GM12878 (cell line): Measurements from ENCODE around the gene DNA2. TPM values are rescaled to one million over a fixed set of nuclear protein-coding genes. Genes with fewer than 3 reads are reported as not detected.
A peak's percentile ranks its signal among the peaks of the same experiment; 100 is the strongest.

Experiments used
- ATAC-seq: fragments of 200-7000 bp; cut with Tn5 transposase; 3 replicates; pipeline ENCODE4 v1.9.1; 2020; ENCODE audit warnings: mild to moderate bottlenecking, moderate library complexity
- BruUV-seq: library from RNA; stranded (reverse); fragments of 400-500 nt; replicated peaks from 2 replicates; lab custom pipeline; 2021; lab: Mats Ljungman, UMichigan
- CTCF ChIA-PET: fragments of 300-600 bp; sonication (Branson Sonifier 250); formaldehyde crosslinking; extraction: SDS; loops from one replicate; lab custom pipeline; 2021; ENCODE audit warnings: inconsistent platforms; lab: Yijun Ruan, JAX
- POLR2A ChIA-PET: fragments of 350-600 bp; formaldehyde crosslinking; extraction: SDS; loops from one replicate; lab custom pipeline; 2021; ENCODE audit warnings: inconsistent platforms; lab: Charles Lee
- RAD21 ChIA-PET: fragments of 300-600 bp; sonication (Branson Sonifier 250); formaldehyde crosslinking; loops from one replicate; lab custom pipeline; 2023; ENCODE audit warnings: antibody characterized with exemption; ENCODE audit not compliant: unreplicated experiment; lab: Charles Lee
- SMC1A ChIA-PET: fragments of 300-600 bp; sonication (Branson Sonifier 250); formaldehyde crosslinking; loops from one replicate; lab custom pipeline; 2023; ENCODE audit not compliant: unreplicated experiment, uncharacterized antibody; lab: Charles Lee
- DNase-seq: peaks from one replicate; pipeline ENCODE4 v3.0.0-alpha.2; 2011; ENCODE audit warnings: low read depth, low spot score
- FAIRE-seq: peaks from 3 replicates; lab custom pipeline; 2011; peaks lifted over from hg19 to GRCh38; lab: Jason Lieb, UNC
- H2AFZ ChIP-seq: 2 replicates; pipeline ENCODE4 v1.6.0; 2011; ENCODE audit warnings: low read depth, low read length, control low read depth; ENCODE audit not compliant: control insufficient read depth
- H3K27ac ChIP-seq: 2 replicates; pipeline ENCODE4 v1.5.1; 2011; ENCODE audit warnings: control low read depth; ENCODE audit not compliant: control insufficient read depth, insufficient read depth
- H3K27me3 ChIP-seq, 2 experiments: replicated peaks in 1 of 2; 2 replicates each; pipeline versions ENCODE4 v1.6.0 to v1.6.1; 2011; ENCODE audit warnings: low read length in 1 of 2; ENCODE audit not compliant: control insufficient read depth in 2 of 2, insufficient read depth in 2 of 2
- H3K36me3 ChIP-seq, 2 experiments: 2 replicates each; pipeline ENCODE4 v1.5.1; 2011; ENCODE audit warnings: low read length in 1 of 2; ENCODE audit not compliant: control insufficient read depth in 2 of 2, insufficient read depth in 2 of 2
- H3K4me1 ChIP-seq: 2 replicates; pipeline ENCODE4 v1.6.1; 2011; ENCODE audit warnings: mild to moderate bottlenecking, low read length, moderate library complexity, mixed read lengths; ENCODE audit not compliant: control insufficient read depth, insufficient read depth
- H3K4me2 ChIP-seq: 2 replicates; pipeline ENCODE4 v1.6.0; 2011; ENCODE audit warnings: control low read depth; ENCODE audit not compliant: control insufficient read depth, insufficient read depth
- H3K4me3 ChIP-seq: fragments of 200-600 bp; sonication (generic); 2 replicates; pipeline ENCODE4 v1.5.1; 2016
- H3K79me2 ChIP-seq: 2 replicates; pipeline ENCODE4 v1.6.0; 2011; ENCODE audit warnings: low read length; ENCODE audit not compliant: control insufficient read depth, insufficient read depth
- H3K9ac ChIP-seq: 2 replicates; pipeline ENCODE4 v1.8.0; 2011; ENCODE audit warnings: low read length, control low read depth, mixed read lengths; ENCODE audit not compliant: control insufficient read depth, insufficient read depth
- H3K9me3 ChIP-seq: replicated peaks from 3 replicates; pipeline ENCODE4 v1.5.1; 2011; ENCODE audit warnings: mild to moderate bottlenecking, low read length; ENCODE audit not compliant: control insufficient read depth, insufficient read depth
- H4K20me1 ChIP-seq: 2 replicates; pipeline ENCODE4 v1.6.0; 2011; ENCODE audit not compliant: control insufficient read depth, insufficient read depth
- BHLHE40 ChIP-seq, 2 experiments: fragments of 450-650 bp in 1 of 2; IDR thresholded peaks; 2 replicates each; pipeline ENCODE4 v1.6.1; 2011 to 2017; ENCODE audit warnings: low read depth in 2 of 2, borderline replicate concordance in 1 of 2, improper control_type of control experiment in 1 of 2, low read length in 1 of 2, mild to moderate bottlenecking in 1 of 2
- CREM ChIP-seq: IDR thresholded peaks from 2 replicates; pipeline ENCODE4 v1.6.1; 2014; ENCODE audit warnings: antibody characterized with exemption, low read depth
- ETV6 ChIP-seq, 2 experiments: fragments of 450-650 bp in 1 of 2; IDR thresholded peaks in 1 of 2; conservative IDR thresholded peaks in 1 of 2; 2 replicates each; pipeline ENCODE4 v1.6.1; 2014; ENCODE audit warnings: antibody characterized with exemption in 1 of 2, borderline replicate concordance in 1 of 2, low read depth in 1 of 2, mild to moderate bottlenecking in 1 of 2, moderate library complexity in 1 of 2
- HDAC2 ChIP-seq: fragments of 200-600 bp; sonication (generic); IDR thresholded peaks from 2 replicates; pipeline ENCODE4 v1.6.1; 2017
- KAT2A ChIP-seq: conservative IDR thresholded peaks from 2 replicates; pipeline ENCODE4 v1.6.1; 2011; ENCODE audit warnings: low read depth, low read length; ENCODE audit not compliant: control insufficient read depth
- LARP7 ChIP-seq: fragments of 450-650 bp; IDR thresholded peaks from 2 replicates; pipeline ENCODE4 v1.6.1; 2017; ENCODE audit warnings: mild to moderate bottlenecking
- MEF2A ChIP-seq: IDR thresholded peaks from 2 replicates; pipeline ENCODE4 v1.6.1; 2011; ENCODE audit warnings: low read depth, mild to moderate bottlenecking, low read length, moderate library complexity; ENCODE audit not compliant: insufficient read depth
- MYB ChIP-seq: fragments of 150-350 bp; IDR thresholded peaks from 2 replicates; pipeline ENCODE4 v1.6.1; 2014; ENCODE audit warnings: mild to moderate bottlenecking, low read depth, low read length, borderline replicate concordance
- NBN ChIP-seq: fragments of 450-650 bp; IDR thresholded peaks from 2 replicates; pipeline ENCODE4 v1.6.1; 2016
- NFIC ChIP-seq: IDR thresholded peaks from 2 replicates; pipeline ENCODE4 v1.6.1; 2012; ENCODE audit warnings: low read depth, mild to moderate bottlenecking, inconsistent platforms, low read length, moderate library complexity
- PML ChIP-seq: IDR thresholded peaks from 2 replicates; pipeline ENCODE4 v1.6.1; 2012; ENCODE audit warnings: low read length, inconsistent platforms
- SP1 ChIP-seq: IDR thresholded peaks from one replicate; pipeline ENCODE4 v1.6.1; 2011; ENCODE audit warnings: low read depth, low read length
- SREBF2 ChIP-seq: IDR thresholded peaks from 2 replicates; pipeline ENCODE4 v1.6.1; 2012; ENCODE audit warnings: mild to moderate bottlenecking, low read length
- WRNIP1 ChIP-seq: IDR thresholded peaks from 2 replicates; pipeline ENCODE4 v1.6.1; 2011; ENCODE audit warnings: low read depth, low read length, improper control_type of control experiment, borderline replicate concordance
- ZNF207 ChIP-seq: fragments of 450-650 bp; IDR thresholded peaks from 2 replicates; pipeline ENCODE4 v1.6.1; 2014; ENCODE audit warnings: antibody characterized with exemption, mild to moderate bottlenecking, borderline replicate concordance
- ZZZ3 ChIP-seq: IDR thresholded peaks from 2 replicates; pipeline ENCODE4 v1.6.1; 2011; ENCODE audit warnings: low read depth; ENCODE audit not compliant: control insufficient read depth, insufficient read length
- WGBS: methylation state at CpG from one replicate; pipeline ENCODE4 v1.1.6; 2016; ENCODE audit warnings: low lambda C conversion rate; ENCODE audit not compliant: insufficient replicate concordance, insufficient coverage; ENCODE audit errors: missing lambda C conversion rate; 5-methylcytosine and 5-hydroxymethylcytosine counted together
- in situ Hi-C: fragments of 300-500 bp; cut with MboI; formaldehyde crosslinking; loops from 9 replicates; pipeline ENCODE4 v1.14.3; 2018; ENCODE audit warnings: mixed read lengths
- intact Hi-C: fragments of 100-400 bp; cut with micrococcal nuclease; formaldehyde crosslinking; loops from one replicate; pipeline ENCODE4 v1.14.2; 2022; ENCODE audit not compliant: unreplicated experiment
- polyA plus RNA-seq, 11 experiments: library from polyadenylated mRNA; depleted of rRNA in 4 of 11; unstranded in 6 of 11; stranded (reverse) in 5 of 11; fragments of >200 nt; fragmentation: Nextera tagmentation in 4 of 11; fragmentation: Illumina TruSeq in 1 of 11; extraction: Ambion mirVana in 4 of 11; extraction: Trizol in 1 of 11; gene quantifications; 1 replicate in 1 of 11; 2 replicates in 10 of 11; pipeline versions ENCODE4 v1.2.1 to v1.2.3, GENCODE V29; 2011 to 2016; ENCODE audit warnings: inconsistent platforms in 2 of 11, missing spikeins in 2 of 11, low read depth in 1 of 11
- total RNA-seq, 4 experiments: library from RNA; depleted of rRNA in 3 of 4; stranded (reverse); fragments of >200 nt in 3 of 4; fragmentation: Illumina TruSeq in 1 of 4; extraction: Trizol in 1 of 4; gene quantifications; 2 replicates each; pipeline versions ENCODE4 v1.2.1 to v1.2.3, GENCODE V29; 2013 to 2021
- TF ChIP-seq, protein P1 (sequence below): IDR thresholded peaks from 2 replicates; pipeline ENCODE4 v1.6.1; 2011; ENCODE audit warnings: borderline replicate concordance, low read depth, mild to moderate bottlenecking, moderate library complexity, low read length; ENCODE audit not compliant: insufficient read depth, poor library complexity, severe bottlenecking
- TF ChIP-seq, protein P2 (sequence below): fragments of 450-650 bp; IDR thresholded peaks from 2 replicates; pipeline ENCODE4 v1.6.1; 2017; ENCODE audit warnings: mild to moderate bottlenecking, moderate library complexity

Gene DNA2
- total and polyA plus RNA-seq, 10 of the 15 experiments (the other 5 are each of a cell fraction or from before 2014, with no cell fraction given): 17.7 to 41.8 (median 28.4) TPM

DNA sequence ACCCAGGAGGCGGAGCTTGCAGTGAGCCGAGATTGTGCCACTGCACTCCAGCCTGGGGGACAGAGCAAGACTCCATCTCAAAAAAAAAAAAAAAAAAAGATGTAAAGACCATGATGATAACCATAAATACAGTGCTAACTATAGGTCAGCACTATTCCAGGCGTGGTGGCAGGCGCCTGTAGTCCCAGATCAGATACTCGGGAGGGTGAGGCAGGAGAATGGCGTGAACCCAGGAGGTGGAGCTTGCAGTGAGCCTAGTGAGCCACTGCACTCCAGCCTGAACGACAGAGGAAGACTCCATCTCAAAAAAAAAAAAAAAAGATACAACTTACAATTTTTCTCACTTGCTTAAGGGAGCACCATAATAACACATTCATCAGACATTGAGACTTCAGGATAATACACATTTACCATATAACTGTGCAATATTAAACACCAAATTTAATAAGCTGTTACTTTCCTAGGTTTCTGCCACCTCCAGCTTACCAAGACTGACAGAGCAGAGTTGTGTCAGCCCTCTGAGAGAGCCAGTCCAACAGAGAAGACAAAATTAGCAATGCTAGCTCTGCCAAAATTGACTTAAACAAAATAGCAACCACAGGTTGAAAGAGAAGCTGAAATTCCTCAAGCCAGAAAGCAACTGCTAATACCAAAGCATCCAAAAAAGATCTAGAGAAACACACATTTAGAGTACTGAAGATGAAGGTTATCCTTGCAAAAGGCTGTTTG is 8.2 kb downstream of the DNA2 start (continued):
- TF ChIP-seq, protein P1, sequence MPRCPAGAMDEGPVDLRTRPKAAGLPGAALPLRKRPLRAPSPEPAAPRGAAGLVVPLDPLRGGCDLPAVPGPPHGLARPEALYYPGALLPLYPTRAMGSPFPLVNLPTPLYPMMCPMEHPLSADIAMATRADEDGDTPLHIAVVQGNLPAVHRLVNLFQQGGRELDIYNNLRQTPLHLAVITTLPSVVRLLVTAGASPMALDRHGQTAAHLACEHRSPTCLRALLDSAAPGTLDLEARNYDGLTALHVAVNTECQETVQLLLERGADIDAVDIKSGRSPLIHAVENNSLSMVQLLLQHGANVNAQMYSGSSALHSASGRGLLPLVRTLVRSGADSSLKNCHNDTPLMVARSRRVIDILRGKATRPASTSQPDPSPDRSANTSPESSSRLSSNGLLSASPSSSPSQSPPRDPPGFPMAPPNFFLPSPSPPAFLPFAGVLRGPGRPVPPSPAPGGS: no peak
- TF ChIP-seq HDAC2: no peak

DNA sequence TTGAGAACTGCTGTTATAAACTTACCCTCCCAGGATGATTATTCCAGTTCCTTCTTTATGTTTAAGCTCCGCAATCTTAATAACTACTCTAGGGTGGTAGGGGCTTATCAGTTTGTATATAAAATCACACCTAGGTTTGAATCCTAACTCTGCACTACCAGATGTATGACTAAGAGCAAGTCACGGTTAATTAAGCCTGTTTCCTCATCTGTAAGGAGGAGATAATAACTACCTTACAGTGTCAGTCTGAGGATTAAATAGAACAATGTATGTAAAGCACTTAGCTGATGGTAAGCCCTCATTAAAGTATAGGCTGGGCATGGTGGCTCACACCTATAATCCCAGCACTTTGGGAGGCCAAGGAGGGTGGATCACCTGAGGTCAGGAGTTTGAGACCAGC is 9.2 kb downstream of the DNA2 start:
- Histone ChIP-seq H3K79me2 (no peaks in the 10 kb centered on the region), H3K27me3 (no peaks in the 10 kb centered on the region), H3K4me3 (no peak overlapping the region), H4K20me1 (no peaks in the 10 kb centered on the region), H3K4me1 (no peaks in the 10 kb centered on the region), H3K36me3 (peaks cover 0 to 22% of the 10 kb centered on the region in 2 experiments; a peak in 2 of 4 replicates), H3K27ac (no peak overlapping the region), H2AFZ (no peak overlapping the region), H3K9me3 (no peaks in the 10 kb centered on the region), H3K4me2 (no peak overlapping the region), H3K9ac (no peak overlapping the region)
- ChIA-PET POLR2A (interaction anchor here (1.1 kb wide), 1 partner anchor 12 kb away, joined by 3 read pairs; no protein-coding TSS in a partner anchor), RAD21 (no interaction called here), SMC1A (no interaction called here), CTCF (no interaction called here)
- intact Hi-C loops: no loop called here
- WGBS: 93% methylated on average over 2 of the region's 2 CpGs
- no TSS peak for BruUV-seq
- DNase-seq (no peak), FAIRE-seq (no peak), ATAC-seq (peak; percentile 22; the same call in 1 of the 3 replicates)
- in situ Hi-C loops: no loop called here
- no peak for TF ChIP-seq LARP7
- no peak for TF ChIP-seq SP1
- TF ChIP-seq MYB: no peak
- no peak for TF ChIP-seq WRNIP1
- TF ChIP-seq ZZZ3: no peak
- TF ChIP-seq BHLHE40 (IDR thresholded peaks at IDR 0.05; ENCODE audit: borderline replicate concordance in 1 of 2, low read depth in 2 of 2, low read length in 1 of 2): no peak
- no peak for TF ChIP-seq MEF2A
- no peak for TF ChIP-seq ETV6 (conservative IDR thresholded peaks at IDR 0.05 in 1 of 2, IDR thresholded peaks at IDR 0.05 in 1 of 2; ENCODE audit: borderline replicate concordance in 1 of 2, low read depth in 1 of 2)
- TF ChIP-seq KAT2A: no peak
- TF ChIP-seq ZNF207: no peak
- no peak for TF ChIP-seq NFIC
- TF ChIP-seq SREBF2: no peak
- TF ChIP-seq CREM: no peak
- TF ChIP-seq PML: no peak
- TF ChIP-seq, protein P2, sequence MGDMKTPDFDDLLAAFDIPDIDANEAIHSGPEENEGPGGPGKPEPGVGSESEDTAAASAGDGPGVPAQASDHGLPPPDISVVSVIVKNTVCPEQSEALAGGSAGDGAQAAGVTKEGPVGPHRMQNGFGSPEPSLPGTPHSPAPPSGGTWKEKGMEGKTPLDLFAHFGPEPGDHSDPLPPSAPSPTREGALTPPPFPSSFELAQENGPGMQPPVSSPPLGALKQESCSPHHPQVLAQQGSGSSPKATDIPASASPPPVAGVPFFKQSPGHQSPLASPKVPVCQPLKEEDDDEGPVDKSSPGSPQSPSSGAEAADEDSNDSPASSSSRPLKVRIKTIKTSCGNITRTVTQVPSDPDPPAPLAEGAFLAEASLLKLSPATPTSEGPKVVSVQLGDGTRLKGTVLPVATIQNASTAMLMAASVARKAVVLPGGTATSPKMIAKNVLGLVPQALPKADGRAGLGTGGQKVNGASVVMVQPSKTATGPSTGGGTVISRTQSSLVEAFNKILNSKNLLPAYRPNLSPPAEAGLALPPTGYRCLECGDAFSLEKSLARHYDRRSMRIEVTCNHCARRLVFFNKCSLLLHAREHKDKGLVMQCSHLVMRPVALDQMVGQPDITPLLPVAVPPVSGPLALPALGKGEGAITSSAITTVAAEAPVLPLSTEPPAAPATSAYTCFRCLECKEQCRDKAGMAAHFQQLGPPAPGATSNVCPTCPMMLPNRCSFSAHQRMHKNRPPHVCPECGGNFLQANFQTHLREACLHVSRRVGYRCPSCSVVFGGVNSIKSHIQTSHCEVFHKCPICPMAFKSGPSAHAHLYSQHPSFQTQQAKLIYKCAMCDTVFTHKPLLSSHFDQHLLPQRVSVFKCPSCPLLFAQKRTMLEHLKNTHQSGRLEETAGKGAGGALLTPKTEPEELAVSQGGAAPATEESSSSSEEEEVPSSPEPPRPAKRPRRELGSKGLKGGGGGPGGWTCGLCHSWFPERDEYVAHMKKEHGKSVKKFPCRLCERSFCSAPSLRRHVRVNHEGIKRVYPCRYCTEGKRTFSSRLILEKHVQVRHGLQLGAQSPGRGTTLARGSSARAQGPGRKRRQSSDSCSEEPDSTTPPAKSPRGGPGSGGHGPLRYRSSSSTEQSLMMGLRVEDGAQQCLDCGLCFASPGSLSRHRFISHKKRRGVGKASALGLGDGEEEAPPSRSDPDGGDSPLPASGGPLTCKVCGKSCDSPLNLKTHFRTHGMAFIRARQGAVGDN: no peak
- TF ChIP-seq NBN: no peak
- no peak for TF ChIP-seq HDAC2
